Peyer's patch (tissue), 4 donors: ENCODE measurements around the gene DPP4.

ENCODE experiments used
- POLR2A ChIP-seq, 2 donors: fragments of 450-650 bp; IDR thresholded peaks; one replicate each; pipeline ENCODE4 v1.5.1; 2017; ENCODE audit warnings: antibody characterized with exemption in 2 of 2, mild to moderate bottlenecking in 2 of 2, moderate library complexity in 2 of 2
- TF ChIP-seq, protein P1 (sequence below), 6 experiments: fragments of 450-650 bp in 4 of 6; fragments of 200-600 bp in 2 of 6; sonication (generic) in 1 of 6; IDR thresholded peaks; one replicate each; pipeline ENCODE4 v1.5.1; 2017 to 2019; ENCODE audit warnings: antibody characterized with exemption in 6 of 6, mild to moderate bottlenecking in 3 of 6, moderate library complexity in 1 of 6

DNA sequence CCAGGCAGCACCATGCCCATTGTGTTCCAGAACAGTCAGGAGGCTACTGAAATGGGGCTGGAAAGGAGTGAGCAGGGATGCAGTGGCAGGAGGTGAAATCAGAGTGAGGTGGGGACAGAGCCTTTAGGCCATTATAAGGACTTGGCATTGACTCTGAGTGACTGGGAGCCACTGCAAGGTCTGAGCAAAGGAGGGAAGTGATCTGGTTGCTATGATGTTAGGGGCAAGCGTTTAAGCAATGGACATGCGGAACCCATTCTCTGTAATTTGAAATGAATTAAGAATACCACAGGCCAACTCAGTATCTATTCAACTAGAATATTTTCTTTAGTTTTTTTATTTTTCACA, 98.2 kb downstream of the DPP4 start:
- TF ChIP-seq, protein P1, sequence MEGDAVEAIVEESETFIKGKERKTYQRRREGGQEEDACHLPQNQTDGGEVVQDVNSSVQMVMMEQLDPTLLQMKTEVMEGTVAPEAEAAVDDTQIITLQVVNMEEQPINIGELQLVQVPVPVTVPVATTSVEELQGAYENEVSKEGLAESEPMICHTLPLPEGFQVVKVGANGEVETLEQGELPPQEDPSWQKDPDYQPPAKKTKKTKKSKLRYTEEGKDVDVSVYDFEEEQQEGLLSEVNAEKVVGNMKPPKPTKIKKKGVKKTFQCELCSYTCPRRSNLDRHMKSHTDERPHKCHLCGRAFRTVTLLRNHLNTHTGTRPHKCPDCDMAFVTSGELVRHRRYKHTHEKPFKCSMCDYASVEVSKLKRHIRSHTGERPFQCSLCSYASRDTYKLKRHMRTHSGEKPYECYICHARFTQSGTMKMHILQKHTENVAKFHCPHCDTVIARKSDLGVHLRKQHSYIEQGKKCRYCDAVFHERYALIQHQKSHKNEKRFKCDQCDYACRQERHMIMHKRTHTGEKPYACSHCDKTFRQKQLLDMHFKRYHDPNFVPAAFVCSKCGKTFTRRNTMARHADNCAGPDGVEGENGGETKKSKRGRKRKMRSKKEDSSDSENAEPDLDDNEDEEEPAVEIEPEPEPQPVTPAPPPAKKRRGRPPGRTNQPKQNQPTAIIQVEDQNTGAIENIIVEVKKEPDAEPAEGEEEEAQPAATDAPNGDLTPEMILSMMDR (IDR thresholded peaks at IDR 0.05), result no peak
- no peak for TF ChIP-seq POLR2A (IDR thresholded peaks at IDR 0.05)
